Central memory CD4-positive, alpha-beta T cell (primary cell): ENCODE data around the gene ADAM12.
"Not testable (repeated sequence)": the region's sequence is repeated elsewhere in the genome, so short reads cannot be mapped to it uniquely, and the experiment has no call there.

Experiments
- DNase-seq: peaks from one replicate; pipeline ENCODE4 v3.0.0; 2022

The ADAM12 gene

DNA sequence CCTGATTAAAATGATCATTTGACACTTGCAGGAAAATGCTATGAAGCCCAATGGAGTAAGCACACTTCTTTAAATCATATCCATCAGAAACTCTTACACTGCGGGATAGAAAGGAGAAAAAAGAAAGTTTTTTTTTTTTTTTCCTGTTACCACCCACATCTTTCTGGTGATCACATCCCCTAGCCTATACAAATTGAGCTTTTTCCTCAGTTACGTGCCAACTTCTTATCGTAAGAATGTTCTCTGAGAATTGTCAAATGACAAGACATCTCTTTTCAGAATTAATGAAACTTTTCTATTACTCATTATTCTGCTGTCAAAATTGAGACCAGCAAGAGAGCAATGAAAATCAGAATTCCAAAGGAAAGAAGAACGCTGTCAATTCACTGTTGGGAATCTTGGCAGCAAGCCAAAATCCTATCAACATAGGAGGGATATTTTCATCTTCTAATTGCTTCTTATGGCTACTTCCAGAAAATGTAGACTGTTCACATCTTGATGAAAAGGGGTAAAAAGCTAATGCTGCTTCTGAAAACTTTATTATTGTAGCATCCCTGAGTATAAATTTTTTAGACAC, 179.5 kb downstream of the ADAM12 start:
- no peak for DNase-seq

DNA sequence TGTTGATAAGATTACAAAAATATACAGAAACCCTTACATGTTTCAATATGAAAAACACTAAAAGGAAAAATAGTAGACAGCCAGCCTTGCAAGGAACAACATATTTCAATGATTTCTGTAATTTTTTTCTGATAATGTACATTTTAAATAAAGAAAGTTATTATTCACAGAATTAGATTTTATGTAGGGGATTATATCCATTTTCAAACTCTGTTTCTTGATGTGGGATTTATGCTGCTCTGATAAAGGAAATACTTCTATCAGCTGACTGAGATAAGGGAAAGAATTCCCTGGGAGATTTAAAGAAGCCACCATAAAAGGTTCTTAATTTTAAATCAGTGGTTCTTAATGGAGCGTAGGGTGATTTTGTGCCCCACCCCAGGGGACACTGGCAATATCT, 180.4 kb downstream of the ADAM12 start:
- DNase-seq = no peak

GRCh38 chr10:126207313-126207771, 180.9 kb downstream of the ADAM12 start:
- no peak for DNase-seq

- no peak for DNase-seq
Measured at GRCh38 chr10:126205486-126206205, 182.6 kb downstream of the ADAM12 start.

DNA sequence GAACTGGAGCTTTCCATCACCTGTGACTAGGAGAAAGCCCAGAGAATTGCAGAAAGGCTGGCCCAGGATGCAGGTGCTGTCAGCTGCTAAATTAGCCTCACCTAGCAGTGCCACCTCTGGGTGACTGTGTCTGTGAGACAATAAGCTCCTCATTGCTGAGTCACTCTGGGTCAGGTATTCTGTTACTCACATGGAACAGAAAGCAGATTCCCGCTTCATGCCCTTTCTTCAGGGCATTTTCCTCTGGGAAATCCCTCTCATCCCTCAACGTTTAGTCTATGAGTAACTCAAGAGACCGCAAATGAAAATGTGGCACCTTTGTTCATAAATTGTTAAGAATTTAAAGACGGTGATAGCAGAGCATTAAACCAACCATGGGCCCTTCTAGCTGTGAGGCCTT, 184.0 kb downstream of the ADAM12 start:
- no peak for DNase-seq

DNA sequence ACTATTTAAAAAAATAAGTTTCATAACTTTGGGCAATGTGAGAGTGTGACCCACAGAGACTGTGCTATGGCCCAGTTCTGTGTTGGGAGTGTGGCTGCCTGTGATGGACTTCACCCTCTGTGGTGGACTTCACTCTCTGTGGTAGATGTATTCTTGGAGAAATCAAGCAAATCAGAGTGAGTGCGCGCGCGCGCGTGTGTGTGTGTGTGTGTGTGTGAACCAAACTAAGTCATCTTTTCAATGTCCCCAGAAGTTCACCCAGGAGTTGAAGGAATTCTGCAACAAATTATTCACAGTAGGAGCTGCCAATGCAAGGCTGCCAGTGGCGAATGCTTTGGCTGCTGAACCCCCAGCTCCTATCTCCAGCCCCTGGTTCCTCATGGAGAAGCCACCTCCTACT, 184.5 kb downstream of the ADAM12 start:
- DNase-seq = no peak

DNA sequence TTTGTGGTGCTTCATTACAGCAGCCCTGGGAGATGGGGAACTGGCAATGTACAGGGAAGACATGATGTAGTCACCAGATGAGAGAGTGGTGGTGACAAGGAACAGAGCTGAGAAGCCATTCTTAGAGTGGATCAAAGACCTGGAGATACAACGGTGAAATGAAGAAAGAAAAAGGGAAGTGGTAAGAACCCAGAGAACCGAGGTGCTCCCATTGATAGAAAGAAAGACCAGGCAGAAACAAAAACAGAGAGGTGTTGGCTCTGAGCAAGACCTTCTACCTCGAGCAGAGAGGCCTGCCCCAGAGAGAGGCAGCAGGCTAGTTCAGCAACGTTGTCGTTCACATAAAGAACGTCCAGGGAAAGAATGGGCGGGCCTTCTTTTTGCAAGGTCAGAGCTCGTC, 186.7 kb downstream of the ADAM12 start:
- no peak for DNase-seq

DNA sequence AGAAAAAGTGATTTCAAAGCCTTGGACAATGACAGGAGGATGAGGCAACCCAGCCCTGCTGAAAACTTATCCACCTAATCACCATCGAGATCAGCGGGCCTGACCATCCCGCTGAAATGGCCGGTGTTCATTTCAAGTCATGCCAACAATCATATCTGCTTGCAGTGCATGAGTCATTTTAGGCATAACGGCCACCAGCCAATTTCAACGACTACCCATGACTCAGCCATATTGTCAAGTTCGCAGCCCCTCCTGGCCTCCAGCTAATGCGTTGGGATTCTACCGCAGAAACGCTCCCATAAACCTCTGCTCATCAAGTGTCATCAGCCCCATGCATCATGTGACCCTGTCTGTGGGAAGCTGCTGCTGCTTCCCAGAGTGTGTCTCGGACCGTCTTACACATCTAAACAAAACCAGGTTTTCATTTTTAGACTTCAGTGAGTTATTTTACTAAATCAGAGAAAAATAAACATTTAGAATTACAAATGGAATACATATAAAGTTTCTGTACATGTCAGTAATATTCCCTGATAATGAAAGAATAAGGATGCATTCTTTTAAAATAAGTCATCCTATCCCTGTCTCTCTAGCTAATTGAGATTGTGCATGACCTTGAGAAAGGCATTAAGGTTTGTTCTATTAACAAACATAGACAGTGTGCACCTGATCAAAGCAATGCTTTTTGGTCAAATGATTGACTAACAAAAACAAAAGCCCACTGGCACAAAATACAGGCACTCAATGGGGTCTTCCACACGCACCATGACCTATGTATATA, 188.9 kb downstream of the ADAM12 start:
- DNase-seq = no peak

DNA sequence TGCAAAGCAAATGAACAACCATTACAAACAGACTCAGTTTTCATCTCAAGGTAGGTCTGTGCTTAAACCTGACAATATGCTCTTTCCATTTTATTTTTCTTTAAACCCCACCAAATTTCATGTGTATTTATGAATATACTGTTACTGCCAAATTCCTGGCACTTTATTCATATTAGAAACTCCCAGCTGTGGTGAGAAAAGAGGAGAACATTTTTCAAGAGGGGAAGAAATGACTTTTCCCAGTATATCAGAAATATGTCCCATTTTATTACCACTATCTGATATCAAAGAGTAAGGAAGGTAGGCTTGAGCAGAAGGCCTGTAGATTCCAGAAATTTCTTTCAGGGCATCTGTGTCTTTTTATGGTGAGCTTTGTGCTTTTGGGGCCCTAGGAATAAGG, 189.6 kb downstream of the ADAM12 start:
- DNase-seq = no peak

- no peak for DNase-seq
Measured at GRCh38 chr10:126197036-126197543, 191.2 kb downstream of the ADAM12 start.

GRCh38 chr10:126196281-126196680, 192.0 kb downstream of the ADAM12 start:
- DNase-seq = no peak

DNA sequence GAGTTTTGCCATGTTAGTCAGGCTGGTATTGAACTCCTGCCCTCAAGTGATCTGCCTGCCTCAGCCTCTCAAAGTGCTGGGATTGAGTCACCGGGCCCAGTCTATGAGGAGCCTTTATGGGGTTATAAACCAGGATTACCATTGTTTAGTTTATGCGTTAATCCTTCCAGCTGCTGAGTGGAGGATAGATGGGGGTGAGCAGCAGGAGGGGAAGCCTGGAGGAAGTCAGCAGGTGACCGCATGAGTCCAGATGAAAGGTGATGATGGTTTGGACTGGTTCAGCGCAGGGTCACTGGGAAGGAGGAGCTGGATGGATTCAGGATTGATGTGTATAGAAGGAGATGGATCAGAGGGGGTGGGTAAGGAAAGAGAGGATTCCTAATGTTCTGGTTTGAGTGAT, 197.1 kb downstream of the ADAM12 start:
- DNase-seq = no peak

GRCh38 chr10:126188679-126189200, 199.5 kb downstream of the ADAM12 start:
- DNase-seq = no peak

DNA sequence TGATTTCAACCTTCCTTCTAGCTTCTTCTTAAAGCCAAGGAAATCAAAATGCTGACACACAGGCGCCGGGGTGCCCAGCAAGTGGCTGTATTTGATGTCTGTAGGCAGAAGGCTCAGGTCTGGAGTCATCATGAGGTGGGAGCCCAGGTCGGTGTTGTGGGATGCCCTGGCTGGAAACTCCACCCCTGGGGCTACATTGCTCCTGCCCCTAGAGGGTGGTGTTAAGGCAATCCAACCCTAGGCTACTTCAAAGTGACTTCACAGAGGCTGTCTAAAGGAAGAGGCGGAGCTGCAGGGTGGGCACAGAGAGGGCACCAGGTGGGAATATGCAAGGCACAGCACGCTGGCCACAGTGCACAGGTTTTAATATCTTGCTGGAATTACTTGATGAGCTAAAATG, 200.9 kb downstream of the ADAM12 start:
- DNase-seq = no peak

- no peak for DNase-seq
Measured at GRCh38 chr10:126186766-126187165, 201.5 kb downstream of the ADAM12 start.

DNA sequence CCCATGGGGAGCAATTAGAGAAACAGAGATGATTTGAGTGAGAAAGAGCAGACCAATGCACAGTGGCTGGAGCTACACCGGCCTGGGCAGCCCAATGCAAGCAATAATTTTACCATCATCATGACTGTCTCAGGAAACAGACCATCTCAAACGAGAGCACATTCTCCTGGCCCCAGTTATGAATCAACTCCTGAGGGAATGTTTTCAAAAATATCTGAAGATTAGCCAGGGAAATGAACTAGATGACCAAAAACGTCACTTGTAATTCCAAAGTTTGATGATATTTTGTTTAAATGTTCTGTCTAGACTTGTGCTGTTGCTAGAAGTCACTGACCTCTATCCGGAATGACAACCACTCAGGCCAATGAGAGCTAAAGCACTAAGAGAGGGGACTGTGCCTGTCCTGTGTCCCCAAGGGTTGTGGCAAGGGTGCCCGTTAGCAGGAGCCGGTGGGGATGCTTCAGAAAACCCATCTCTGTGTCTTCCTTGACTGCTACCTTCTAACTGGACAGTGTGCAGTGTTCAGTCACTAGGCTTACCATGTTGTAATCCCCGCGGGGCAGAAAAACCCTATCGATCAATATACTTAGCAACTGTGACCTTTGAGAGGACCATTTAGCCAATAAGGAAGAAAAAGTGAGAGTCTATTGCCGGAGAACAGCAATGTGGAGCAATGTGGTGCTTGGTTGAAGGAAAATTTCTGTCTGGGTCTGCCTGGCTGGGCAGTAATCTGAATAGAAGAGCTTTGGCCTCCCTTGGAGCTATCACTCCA, 202.4 kb downstream of the ADAM12 start:
- DNase-seq = no peak

GRCh38 chr10:126181626-126182025, 206.7 kb downstream of the ADAM12 start:
- no peak for DNase-seq

DNA sequence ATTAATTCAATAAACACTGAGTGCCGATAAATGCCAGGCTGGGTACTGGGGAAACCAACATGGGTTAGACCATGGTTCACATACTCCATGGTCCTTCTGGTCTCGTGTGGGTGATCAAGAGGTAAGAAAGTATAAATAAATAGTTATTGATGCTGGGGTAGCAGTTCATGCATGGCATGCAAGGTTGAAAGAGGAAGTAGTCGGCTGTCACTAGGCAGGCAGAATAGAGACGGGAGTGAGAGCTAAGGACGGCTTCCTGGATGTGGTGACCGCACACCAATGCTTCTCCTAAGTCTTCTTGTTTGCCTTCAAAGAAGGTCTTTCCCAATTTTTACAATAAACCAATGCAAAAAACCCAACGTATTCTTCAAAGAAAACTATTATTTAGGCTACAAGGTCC, 208.6 kb downstream of the ADAM12 start:
- DNase-seq = no peak

GRCh38 chr10:126177417-126178030, 210.8 kb downstream of the ADAM12 start:
- no peak for DNase-seq

- DNase-seq = no peak
Measured at GRCh38 chr10:126175641-126176262, 212.5 kb downstream of the ADAM12 start.

DNA sequence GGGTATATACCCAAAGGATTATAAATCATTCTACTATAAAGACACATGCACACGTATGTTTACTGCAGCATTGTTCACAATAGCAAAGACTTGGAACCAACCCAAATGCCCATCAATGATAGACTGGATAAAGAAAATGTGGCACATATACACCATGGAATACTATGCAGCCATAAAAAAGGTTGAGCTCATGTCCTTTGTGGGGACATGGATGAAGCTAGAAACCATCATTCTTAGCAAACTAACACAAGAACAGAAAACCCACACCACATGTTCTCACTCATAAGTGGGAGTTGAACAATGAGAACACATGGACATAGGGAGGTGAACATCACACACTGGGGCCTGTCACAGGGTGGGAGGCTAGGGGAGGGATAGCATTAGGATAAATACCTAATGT, 215.5 kb downstream of the ADAM12 start:
- DNase-seq = not testable (repeated sequence)

DNA sequence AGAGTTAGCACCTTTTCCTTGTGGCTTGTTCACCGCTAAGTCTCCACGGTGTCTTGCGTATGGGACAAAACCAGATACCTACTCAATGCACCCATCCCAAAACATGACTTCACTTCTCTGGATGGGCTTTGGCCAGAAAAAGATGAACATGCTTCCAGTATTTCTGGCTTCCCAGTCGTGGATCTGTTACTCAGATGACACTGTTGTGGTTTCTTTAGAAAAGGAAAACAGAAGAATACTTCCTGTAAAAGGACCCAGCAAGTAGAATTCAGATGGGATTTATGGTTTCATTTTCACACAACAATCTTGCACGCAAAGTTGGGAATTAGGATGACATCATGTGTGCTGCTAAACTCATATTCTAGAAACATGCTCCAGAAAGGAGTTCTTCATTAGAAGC, 216.7 kb downstream of the ADAM12 start:
- DNase-seq = no peak
